NOMO-1 treated with dmso at 0.1 percent for 144 hours (cell line): ENCODE results near the gene CLEC10A.
"Not testable (repeated sequence)": the region's sequence is repeated elsewhere in the genome, so short reads cannot be mapped to it uniquely, and the experiment has no call there.

ENCODE experiments used
- DNase-seq: peaks from one replicate; lab custom pipeline; 2025; ENCODE audit not compliant: unreplicated experiment; lab: John Stamatoyannopoulos, UW

The CLEC10A gene

GRCh38 chr17:7079581-7080455 lies at the start of gene CLEC10A:
Gene CLEC10A, minus strand, starts transcription at chr17:7080251. Its CDS starts 1,439 bp downstream, at chr17:7078812.
- no peak for DNase-seq

GRCh38 chr17:7129311-7129710 lies 49.3 kb upstream of the CLEC10A start:
- DNase-seq, result no peak

- no peak for DNase-seq
Measured at GRCh38 chr17:7128160-7128559, 48.1 kb upstream of the CLEC10A start.

- DNase-seq, result not testable (repeated sequence)
Measured at GRCh38 chr17:7127501-7127900, 47.5 kb upstream of the CLEC10A start.

- not testable (repeated sequence) for DNase-seq
Measured at GRCh38 chr17:7126386-7126785, 46.3 kb upstream of the CLEC10A start.

- DNase-seq, result no peak
Measured at GRCh38 chr17:7124923-7125322, 44.9 kb upstream of the CLEC10A start.

- DNase-seq, result no peak
Measured at GRCh38 chr17:7123844-7124243, 43.8 kb upstream of the CLEC10A start.

GRCh38 chr17:7122381-7122780 lies 42.3 kb upstream of the CLEC10A start:
- no peak for DNase-seq

GRCh38 chr17:7120635-7121034 lies 40.6 kb upstream of the CLEC10A start:
- peak; percentile 48 for DNase-seq

- DNase-seq, result no peak
Measured at GRCh38 chr17:7120123-7120522, 40.1 kb upstream of the CLEC10A start.

GRCh38 chr17:7119314-7119713 lies 39.3 kb upstream of the CLEC10A start:
- DNase-seq, result no peak

GRCh38 chr17:7114875-7115614 lies 35.0 kb upstream of the CLEC10A start:
- DNase-seq, result peak; percentile 84

- no peak for DNase-seq
Measured at GRCh38 chr17:7114241-7114874, 34.3 kb upstream of the CLEC10A start, which contains the start of gene ASGR2. Gene ASGR2, minus strand, starts transcription at chr17:7114822. Its CDS starts 582 bp downstream, at chr17:7114240.

GRCh38 chr17:7113273-7114071 lies 33.4 kb upstream of the CLEC10A start:
- DNase-seq, result no peak

GRCh38 chr17:7112510-7113108 lies 32.6 kb upstream of the CLEC10A start:
- DNase-seq, result no peak

GRCh38 chr17:7111784-7112509 lies 31.9 kb upstream of the CLEC10A start:
- no peak for DNase-seq

GRCh38 chr17:7110617-7111306 lies 30.7 kb upstream of the CLEC10A start:
- DNase-seq, result no peak

- no peak for DNase-seq
Measured at GRCh38 chr17:7109461-7110322, 29.6 kb upstream of the CLEC10A start.
